ENCODE measurements around the gene MORF4L1. TPM values are rescaled to one million over a fixed set of nuclear protein-coding genes. Genes with fewer than 3 reads are reported as not detected.
A peak's percentile ranks its signal among the peaks of the same experiment; 100 is the strongest.

Gene MORF4L1
- total and polyA plus RNA-seq, 10 of the 15 experiments (the other 5 are each of a cell fraction or from before 2014, with no cell fraction given) = 113 to 636 (median 229) TPM

GRCh38 chr15:78944202-78944625, 71.5 kb downstream of the MORF4L1 start:
- intact Hi-C loops (cut with micrococcal nuclease; ENCODE audit: unreplicated experiment) = loop anchor here (2.0 kb wide), 1 partner anchor 71 kb away; the partner anchor contains the start of gene MORF4L1
- RAD21 ChIA-PET (ENCODE audit: unreplicated experiment) = interaction anchor here (0.6 to 2.8 kb wide), 7 partner anchors 34 to 71 kb away, joined by 3 to 53 read pairs (median 7); partner anchors contain the start of gene MORF4L1
- CTCF ChIA-PET = interaction anchor here (0.7 to 2.5 kb wide), 9 partner anchors 9 to 240 kb away, joined by 3 to 43 read pairs (median 3); no protein-coding TSS in a partner anchor
- TF ChIP-seq IKZF2 (IDR thresholded peaks at IDR 0.05) (0 out of 4 replicates have a peak, but pooled peaks of 1 of the 2 experiments have one; percentile 17), MXI1 (IDR thresholded peaks at IDR 0.05; ENCODE audit: low read depth, low read length) (0 out of 2 replicates have a peak, but pooled peaks have one; percentile 1), KAT2A (conservative IDR thresholded peaks at IDR 0.05; ENCODE audit: control insufficient read depth, low read depth, low read length) (no peak), TAF1 (IDR thresholded peaks at IDR 0.05; ENCODE audit: borderline replicate concordance, low read depth, low read length) (0 out of 2 replicates have a peak, but pooled peaks have one; percentile 33), WRNIP1 (IDR thresholded peaks at IDR 0.05; ENCODE audit: borderline replicate concordance, low read depth, low read length) (no peak), RB1 (IDR thresholded peaks at IDR 0.05; ENCODE audit: borderline replicate concordance) (no peak), BACH1 (IDR thresholded peaks at IDR 0.05; ENCODE audit: borderline replicate concordance) (peak; percentile 32; the same call in 1 of the 2 replicates), NBN (IDR thresholded peaks at IDR 0.05) (0 out of 2 replicates have a peak, but pooled peaks have one; percentile 19), NFXL1 (IDR thresholded peaks at IDR 0.05; ENCODE audit: borderline replicate concordance) (no peak), ZNF687 (IDR thresholded peaks at IDR 0.05) (no peak; the same call in 1 of the 2 replicates)
- no peak overlapping the region for H2AFZ ChIP-seq (ENCODE audit: control insufficient read depth, low read depth, low read length)
- no peaks in the 10 kb centered on the region for H4K20me1 ChIP-seq (ENCODE audit: control insufficient read depth, insufficient read depth)
- H3K27me3 ChIP-seq (replicated peaks in 1 of 2; ENCODE audit: control insufficient read depth in 2 of 2, insufficient read depth in 2 of 2, low read length in 1 of 2) = no peaks in the 10 kb centered on the region; a peak in 1 of 4 replicates
- peak overlapping the region; percentile 93 for H3K4me2 ChIP-seq (ENCODE audit: control insufficient read depth, insufficient read depth)
- no TSS peak for BruUV-seq (replicated peaks)
- H3K4me3 ChIP-seq = peak overlapping the region; percentile 96
- no peaks in the 10 kb centered on the region for H3K9me3 ChIP-seq (replicated peaks; ENCODE audit: control insufficient read depth, insufficient read depth, low read length)
- POLR2A ChIA-PET = interaction anchor here (0.8 to 3.2 kb wide), 7 partner anchors 9 to 896 kb away, joined by 3 to 40 read pairs (median 10); partner anchors contain the start of gene MORF4L1
- ATAC-seq (peak; percentile 40), DNase-seq (ENCODE audit: low read depth, low spot score) (no peak), FAIRE-seq (no peak)
- H3K9ac ChIP-seq (ENCODE audit: control insufficient read depth, insufficient read depth, low read length) = peak overlapping the region; percentile 95
- H3K36me3 ChIP-seq (ENCODE audit: control insufficient read depth in 2 of 2, insufficient read depth in 2 of 2, low read length in 1 of 2) = no peaks in the 10 kb centered on the region
- peaks cover 4% of the 10 kb centered on the region; the same call in 1 of the 2 replicates for H3K4me1 ChIP-seq (ENCODE audit: control insufficient read depth, insufficient read depth, low read length)
- in situ Hi-C loops (cut with MboI) = no loop called here
- peak overlapping the region; percentile 96 for H3K27ac ChIP-seq (ENCODE audit: control insufficient read depth, insufficient read depth)
- H3K79me2 ChIP-seq (ENCODE audit: control insufficient read depth, insufficient read depth, low read length) = peaks cover 51% of the 10 kb centered on the region
- WGBS (ENCODE audit: insufficient coverage, insufficient replicate concordance, low lambda C conversion rate, missing lambda C conversion rate) = under 1% methylated on average over 12 of the region's 12 CpGs
- SMC1A ChIA-PET (ENCODE audit: uncharacterized antibody, unreplicated experiment) = interaction anchor here (0.8 to 6.6 kb wide), 6 partner anchors 33 to 63 kb away, joined by 3 to 79 read pairs (median 5); no protein-coding TSS in a partner anchor

Measured in GM12878 (cell line).